GM13977 (cell line): ENCODE data around the gene LDLRAD4.

ENCODE experiments used
- DNase-seq: peaks from one replicate; pipeline ENCODE4 v3.0.0; 2012; ENCODE audit warnings: low spot score
- CTCF ChIP-seq: IDR thresholded peaks from 2 replicates; pipeline ENCODE4 v1.5.1; 2012; ENCODE audit warnings: mild to moderate bottlenecking, control low read depth; ENCODE audit not compliant: insufficient read depth; ENCODE audit errors: extremely low read depth, missing control alignments
- in situ Hi-C: fragments of 300-500 bp; cut with MboI; formaldehyde crosslinking; loops from one replicate; pipeline ENCODE4 v1.12.0; 2022; ENCODE audit warnings: low sequenced_read_pairs, low pct_unique_long_range_greater_than_20kb, mixed read lengths, inconsistent platforms; ENCODE audit not compliant: unreplicated experiment

Gene LDLRAD4

GRCh38 chr18:13267431-13267873, 48.9 kb downstream of the LDLRAD4 start:
- in situ Hi-C loops, result no loop called here
- DNase-seq, result no peak
- TF ChIP-seq CTCF, result no peak

- DNase-seq, result no peak
- in situ Hi-C loops, result no loop called here
- TF ChIP-seq CTCF, result no peak
Observed at GRCh38 chr18:13268158-13269012, 49.8 kb downstream of the LDLRAD4 start.

GRCh38 chr18:13269013-13269280, 50.4 kb downstream of the LDLRAD4 start:
- no peak for TF ChIP-seq CTCF
- no peak for DNase-seq
- in situ Hi-C loops, result no loop called here

GRCh38 chr18:13269521-13270011, 51.0 kb downstream of the LDLRAD4 start:
- in situ Hi-C loops, result no loop called here
- no peak for TF ChIP-seq CTCF
- DNase-seq, result no peak

- in situ Hi-C loops, result no loop called here
- no peak for DNase-seq
- TF ChIP-seq CTCF, result no peak
Observed at GRCh38 chr18:13270279-13270855, 51.8 kb downstream of the LDLRAD4 start.

- in situ Hi-C loops, result no loop called here
- TF ChIP-seq CTCF, result no peak
- no peak for DNase-seq
Observed at GRCh38 chr18:13271302-13271911, 52.8 kb downstream of the LDLRAD4 start.
